GM12872 (cell line): Measurements from ENCODE around the gene MYO1D.

ENCODE experiments used
- TF ChIP-seq, protein P1 (sequence below): IDR thresholded peaks from 3 replicates; pipeline ENCODE4 v1.5.1; 2011; ENCODE audit warnings: low read depth, mild to moderate bottlenecking, low read length, moderate library complexity; ENCODE audit not compliant: insufficient read depth

Gene MYO1D

DNA sequence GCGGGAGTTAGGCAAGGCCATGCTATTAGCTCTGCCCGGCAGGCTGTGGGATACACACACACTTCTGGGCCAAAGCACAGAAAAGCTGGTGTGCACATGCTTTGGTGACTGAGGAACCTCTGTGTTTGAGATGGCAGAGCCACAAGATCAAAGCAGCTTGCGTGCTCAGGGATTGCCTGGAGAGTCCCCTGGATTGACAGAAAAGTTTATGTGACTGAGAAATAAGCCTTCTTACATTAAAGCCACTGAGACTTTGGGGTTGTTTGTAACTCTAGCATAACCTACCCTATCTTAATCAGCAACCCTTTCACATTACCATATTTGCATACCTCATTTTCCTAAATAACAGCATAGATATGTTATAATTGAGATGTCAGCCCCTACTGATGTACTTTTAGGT is 69.3 kb downstream of the MYO1D start:
- TF ChIP-seq, protein P1, sequence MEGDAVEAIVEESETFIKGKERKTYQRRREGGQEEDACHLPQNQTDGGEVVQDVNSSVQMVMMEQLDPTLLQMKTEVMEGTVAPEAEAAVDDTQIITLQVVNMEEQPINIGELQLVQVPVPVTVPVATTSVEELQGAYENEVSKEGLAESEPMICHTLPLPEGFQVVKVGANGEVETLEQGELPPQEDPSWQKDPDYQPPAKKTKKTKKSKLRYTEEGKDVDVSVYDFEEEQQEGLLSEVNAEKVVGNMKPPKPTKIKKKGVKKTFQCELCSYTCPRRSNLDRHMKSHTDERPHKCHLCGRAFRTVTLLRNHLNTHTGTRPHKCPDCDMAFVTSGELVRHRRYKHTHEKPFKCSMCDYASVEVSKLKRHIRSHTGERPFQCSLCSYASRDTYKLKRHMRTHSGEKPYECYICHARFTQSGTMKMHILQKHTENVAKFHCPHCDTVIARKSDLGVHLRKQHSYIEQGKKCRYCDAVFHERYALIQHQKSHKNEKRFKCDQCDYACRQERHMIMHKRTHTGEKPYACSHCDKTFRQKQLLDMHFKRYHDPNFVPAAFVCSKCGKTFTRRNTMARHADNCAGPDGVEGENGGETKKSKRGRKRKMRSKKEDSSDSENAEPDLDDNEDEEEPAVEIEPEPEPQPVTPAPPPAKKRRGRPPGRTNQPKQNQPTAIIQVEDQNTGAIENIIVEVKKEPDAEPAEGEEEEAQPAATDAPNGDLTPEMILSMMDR, result no peak

DNA sequence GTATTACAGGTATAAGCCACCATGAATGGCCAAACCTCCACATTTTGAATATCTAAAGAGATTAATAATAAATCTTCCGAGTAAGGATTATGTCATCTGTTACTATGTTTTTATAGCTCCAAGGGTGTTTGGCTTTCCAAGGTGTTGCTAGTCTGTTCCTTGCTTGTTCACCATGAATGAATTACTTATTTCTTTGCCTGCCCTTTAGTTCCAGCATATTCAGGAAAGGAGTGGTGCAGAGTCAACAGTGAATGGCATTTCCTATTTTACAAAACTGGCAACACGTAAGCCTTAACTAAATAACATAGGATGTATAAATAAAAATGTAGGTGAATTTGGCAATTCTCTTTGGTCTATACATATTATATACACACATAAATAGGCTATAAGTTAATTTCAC is 70.3 kb downstream of the MYO1D start:
- TF ChIP-seq, protein P1, result no peak

DNA sequence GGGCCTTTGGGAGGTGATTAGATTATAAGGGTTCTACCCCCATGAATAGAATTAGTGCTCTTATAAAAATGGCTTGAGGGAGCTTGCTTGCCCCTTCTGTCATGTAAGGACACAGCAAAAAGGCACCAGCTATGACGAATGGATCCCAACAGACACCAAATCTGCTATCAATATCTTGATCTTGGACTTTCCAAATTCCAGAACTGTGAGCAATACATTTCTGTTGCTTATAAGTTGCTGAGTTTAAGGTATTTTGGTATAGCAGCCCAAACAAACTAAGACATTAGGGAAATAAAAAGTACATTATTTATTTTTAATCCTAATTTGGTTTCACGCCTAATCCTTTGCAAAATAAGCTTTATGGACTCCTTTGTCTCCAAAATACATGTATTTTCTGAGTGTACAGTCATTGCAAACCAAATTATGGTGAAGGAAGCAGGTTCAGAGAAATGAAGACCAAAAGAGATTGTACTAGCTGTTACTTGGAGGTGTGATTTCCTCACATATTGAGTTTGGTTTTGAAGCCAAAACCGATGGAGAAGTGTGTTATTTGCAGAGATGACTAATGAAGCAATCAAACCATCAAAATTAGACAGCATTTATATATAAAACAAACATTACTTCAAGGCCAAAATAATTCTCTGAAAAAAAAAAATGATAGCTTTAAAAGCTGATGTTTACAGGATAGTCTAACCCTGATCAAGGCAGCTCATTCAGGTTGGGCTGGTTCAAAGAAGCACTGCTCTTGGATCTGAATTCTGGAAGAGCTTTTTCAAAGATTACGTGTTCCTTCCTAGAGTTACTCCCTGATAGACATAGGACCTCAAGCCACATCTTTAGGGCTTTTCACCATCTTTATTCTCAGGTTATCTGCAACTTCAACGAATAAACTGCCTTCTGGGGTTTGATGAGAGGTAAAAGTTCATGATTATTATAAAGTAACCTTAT is 71.6 kb downstream of the MYO1D start:
- TF ChIP-seq, protein P1, result no peak

DNA sequence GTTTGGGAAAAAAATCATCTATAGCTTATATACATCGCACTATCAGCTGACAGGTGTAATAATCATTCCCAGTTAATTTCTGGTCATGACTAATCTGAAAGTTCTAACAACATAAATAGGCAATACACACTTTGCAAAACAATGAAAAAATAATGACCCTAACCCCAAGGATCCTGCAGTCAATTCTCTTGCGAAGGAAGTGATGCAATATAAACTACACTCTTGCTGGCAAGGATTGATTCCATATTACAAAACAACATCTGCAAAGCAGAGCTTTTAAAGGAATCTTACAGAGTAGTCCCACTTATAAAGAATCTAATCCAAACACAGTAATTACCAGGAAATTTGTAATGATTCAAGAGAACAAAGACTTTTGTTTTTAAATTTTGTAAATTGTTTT is 73.4 kb downstream of the MYO1D start:
- TF ChIP-seq, protein P1, result no peak

DNA sequence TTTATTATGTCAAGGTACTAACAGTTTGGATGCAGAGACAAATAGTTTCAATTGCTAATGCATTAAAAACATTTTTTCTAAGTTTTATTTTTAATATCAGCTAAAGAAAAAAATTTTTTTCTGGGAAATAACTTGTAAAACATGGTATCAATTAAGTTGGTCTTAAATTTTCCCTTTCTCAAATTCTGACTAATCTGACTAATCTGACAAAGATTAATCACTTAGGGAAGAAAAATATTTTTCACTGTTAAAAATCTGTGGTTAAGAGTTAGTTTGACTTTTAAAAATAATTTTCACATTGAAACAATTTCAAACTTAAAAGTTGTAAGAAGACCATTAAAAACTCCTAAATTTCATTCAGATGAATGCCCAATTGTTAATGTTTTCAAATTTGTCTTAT is 74.6 kb downstream of the MYO1D start:
- TF ChIP-seq, protein P1, result no peak

DNA sequence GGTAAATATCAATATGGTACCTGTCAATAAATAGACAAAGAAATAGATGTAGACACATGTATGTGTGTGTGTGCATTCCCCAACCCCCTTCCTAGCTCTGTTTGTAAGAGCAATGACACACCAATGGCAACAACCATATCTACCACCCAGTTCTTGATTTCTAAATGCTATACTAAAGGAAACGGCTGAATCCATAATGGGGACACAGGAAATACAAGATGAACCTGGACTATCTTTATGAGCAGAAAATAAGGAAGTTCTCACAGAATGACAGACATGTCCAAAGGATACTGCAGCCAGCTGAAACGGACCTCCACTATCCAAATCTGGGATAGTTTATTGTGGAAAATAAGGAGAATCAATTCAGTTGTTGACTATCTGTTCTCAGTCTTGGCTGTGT is 75.3 kb downstream of the MYO1D start:
- TF ChIP-seq, protein P1, result no peak

DNA sequence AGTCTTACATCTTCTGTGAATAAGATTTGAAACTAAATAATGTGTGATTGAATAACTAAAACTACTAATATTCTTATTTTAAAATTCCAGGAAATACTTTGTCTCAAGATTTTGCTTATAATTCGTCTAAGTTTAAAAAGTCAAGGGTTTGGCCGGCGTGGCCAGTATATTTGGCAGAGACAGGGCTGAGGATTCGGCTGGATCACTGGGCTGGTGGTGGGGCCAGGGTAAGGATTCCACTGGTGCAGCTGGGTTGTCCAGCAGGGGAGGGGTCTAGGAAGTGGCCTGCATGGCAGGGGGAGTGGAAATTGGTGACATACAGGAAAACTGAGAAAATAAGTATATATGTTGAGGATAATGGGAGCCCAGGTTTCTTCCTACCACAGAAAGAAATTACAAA is 75.7 kb downstream of the MYO1D start:
- TF ChIP-seq, protein P1, result no peak
